Peyer's patch (tissue), 4 donors: ENCODE data around the gene TSPO.

ENCODE experiments used
- POLR2A ChIP-seq, 2 donors: fragments of 450-650 bp; IDR thresholded peaks; one replicate each; pipeline ENCODE4 v1.5.1; 2017; ENCODE audit warnings: antibody characterized with exemption in 2 of 2, mild to moderate bottlenecking in 2 of 2, moderate library complexity in 2 of 2
- TF ChIP-seq, protein P1 (sequence below), 6 experiments: fragments of 450-650 bp in 4 of 6; fragments of 200-600 bp in 2 of 6; sonication (generic) in 1 of 6; IDR thresholded peaks; one replicate each; pipeline ENCODE4 v1.5.1; 2017 to 2019; ENCODE audit warnings: antibody characterized with exemption in 6 of 6, mild to moderate bottlenecking in 3 of 6, moderate library complexity in 1 of 6

DNA sequence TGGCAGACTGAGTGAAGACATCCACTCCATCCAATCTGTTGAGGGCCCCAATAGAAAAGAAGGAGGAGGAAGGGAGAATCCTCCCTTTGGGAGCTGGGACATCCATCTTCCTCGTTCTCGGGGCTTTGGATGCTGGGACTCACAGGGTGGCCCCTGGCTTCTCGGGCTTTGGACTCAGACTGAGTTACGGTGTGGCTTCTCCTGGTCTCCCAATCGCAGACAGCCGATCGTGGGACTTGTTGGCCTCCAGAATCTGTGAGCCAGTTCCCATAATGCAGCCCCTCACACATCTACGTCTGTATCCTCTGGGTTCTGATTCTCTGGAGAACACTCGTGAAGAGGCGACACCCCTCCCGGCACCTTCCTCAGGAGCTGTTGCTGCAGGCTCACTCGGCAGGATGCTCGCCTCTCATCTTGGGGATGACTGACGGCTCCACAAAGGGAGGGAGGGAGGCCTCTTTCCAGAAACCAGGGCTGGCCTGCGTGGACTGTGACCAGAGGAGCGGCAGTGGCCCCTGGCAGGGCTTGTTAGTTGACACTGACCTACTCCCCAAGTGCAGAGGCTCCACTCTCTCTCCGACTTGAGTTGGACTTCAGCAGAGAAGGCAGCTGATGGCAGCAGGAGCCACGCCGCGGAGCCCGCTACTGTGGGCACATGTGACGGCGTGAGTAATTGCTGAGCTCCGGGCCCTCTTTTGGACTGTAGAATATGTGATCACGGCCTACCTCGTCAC lies 50.3 kb downstream of the TSPO start:
- TF ChIP-seq, protein P1, sequence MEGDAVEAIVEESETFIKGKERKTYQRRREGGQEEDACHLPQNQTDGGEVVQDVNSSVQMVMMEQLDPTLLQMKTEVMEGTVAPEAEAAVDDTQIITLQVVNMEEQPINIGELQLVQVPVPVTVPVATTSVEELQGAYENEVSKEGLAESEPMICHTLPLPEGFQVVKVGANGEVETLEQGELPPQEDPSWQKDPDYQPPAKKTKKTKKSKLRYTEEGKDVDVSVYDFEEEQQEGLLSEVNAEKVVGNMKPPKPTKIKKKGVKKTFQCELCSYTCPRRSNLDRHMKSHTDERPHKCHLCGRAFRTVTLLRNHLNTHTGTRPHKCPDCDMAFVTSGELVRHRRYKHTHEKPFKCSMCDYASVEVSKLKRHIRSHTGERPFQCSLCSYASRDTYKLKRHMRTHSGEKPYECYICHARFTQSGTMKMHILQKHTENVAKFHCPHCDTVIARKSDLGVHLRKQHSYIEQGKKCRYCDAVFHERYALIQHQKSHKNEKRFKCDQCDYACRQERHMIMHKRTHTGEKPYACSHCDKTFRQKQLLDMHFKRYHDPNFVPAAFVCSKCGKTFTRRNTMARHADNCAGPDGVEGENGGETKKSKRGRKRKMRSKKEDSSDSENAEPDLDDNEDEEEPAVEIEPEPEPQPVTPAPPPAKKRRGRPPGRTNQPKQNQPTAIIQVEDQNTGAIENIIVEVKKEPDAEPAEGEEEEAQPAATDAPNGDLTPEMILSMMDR (IDR thresholded peaks at IDR 0.05): no peak
- TF ChIP-seq POLR2A (IDR thresholded peaks at IDR 0.05): no peak
